ENCODE results near the gene FKBP2. TPM values are rescaled to one million over a fixed set of nuclear protein-coding genes. Genes with fewer than 3 reads are reported as not detected.

FKBP2 gene
- total and polyA plus RNA-seq, 2 of the 13 experiments (the other 11 are each of a cell fraction or from before 2014, with no cell fraction given), result 30.1 to 53.3 TPM

GRCh38 chr11:64268893-64269539 is 28.1 kb downstream of the FKBP2 start (continued):
- TF ChIP-seq ZBTB39 (CRISPR knock-in tag; IDR thresholded peaks at IDR 0.05), result no peak
- no peak for TF ChIP-seq TP53 (CRISPR knock-in tag; conservative IDR thresholded peaks at IDR 0.05)
- 0 out of 2 replicates have a peak, but pooled peaks have one; percentile 5 for TF ChIP-seq DR1 (CRISPR knock-in tag; IDR thresholded peaks at IDR 0.05)
- TF ChIP-seq MXI1 (IDR thresholded peaks at IDR 0.05; ENCODE audit: borderline replicate concordance, low read depth, low read length), result no peak
- no peak for TF ChIP-seq ZNF652 (CRISPR knock-in tag; IDR thresholded peaks at IDR 0.05; ENCODE audit: borderline replicate concordance, low read depth)
- no peak for TF ChIP-seq PAXIP1 (CRISPR knock-in tag; conservative IDR thresholded peaks at IDR 0.05)
- TF ChIP-seq ZSCAN9 (CRISPR knock-in tag; IDR thresholded peaks at IDR 0.05; ENCODE audit: borderline replicate concordance), result peak; percentile 12; the same call in 1 of the 2 replicates
- TF ChIP-seq ZSCAN22 (CRISPR knock-in tag; IDR thresholded peaks at IDR 0.05), result no peak
- TF ChIP-seq ZNF672 (CRISPR knock-in tag; IDR thresholded peaks at IDR 0.05), result no peak
- TF ChIP-seq ZNF234 (CRISPR knock-in tag; conservative IDR thresholded peaks at IDR 0.05), result 0 out of 2 replicates have a peak, but pooled peaks have one; percentile 19
- no peak for TF ChIP-seq STAG1 (CRISPR knock-in tag; IDR thresholded peaks at IDR 0.05)
- TF ChIP-seq ZNF264 (CRISPR knock-in tag; IDR thresholded peaks at IDR 0.05), result no peak
- TF ChIP-seq ETV6 (CRISPR knock-in tag; conservative IDR thresholded peaks at IDR 0.05), result 0 out of 2 replicates have a peak, but pooled peaks have one; percentile 18
- no peak for TF ChIP-seq ZSCAN29 (CRISPR knock-in tag; conservative IDR thresholded peaks at IDR 0.05)
- TF ChIP-seq ZIK1 (CRISPR knock-in tag; IDR thresholded peaks at IDR 0.05; ENCODE audit: borderline replicate concordance, low read depth), result no peak
- TF ChIP-seq MLX (CRISPR knock-in tag; IDR thresholded peaks at IDR 0.05), result no peak
- no peak for TF ChIP-seq TBX2 (CRISPR knock-in tag; IDR thresholded peaks at IDR 0.05; ENCODE audit: borderline replicate concordance)
- TF ChIP-seq ZNF550 (CRISPR knock-in tag; IDR thresholded peaks at IDR 0.05; ENCODE audit: borderline replicate concordance), result no peak
- TF ChIP-seq, protein P1, sequence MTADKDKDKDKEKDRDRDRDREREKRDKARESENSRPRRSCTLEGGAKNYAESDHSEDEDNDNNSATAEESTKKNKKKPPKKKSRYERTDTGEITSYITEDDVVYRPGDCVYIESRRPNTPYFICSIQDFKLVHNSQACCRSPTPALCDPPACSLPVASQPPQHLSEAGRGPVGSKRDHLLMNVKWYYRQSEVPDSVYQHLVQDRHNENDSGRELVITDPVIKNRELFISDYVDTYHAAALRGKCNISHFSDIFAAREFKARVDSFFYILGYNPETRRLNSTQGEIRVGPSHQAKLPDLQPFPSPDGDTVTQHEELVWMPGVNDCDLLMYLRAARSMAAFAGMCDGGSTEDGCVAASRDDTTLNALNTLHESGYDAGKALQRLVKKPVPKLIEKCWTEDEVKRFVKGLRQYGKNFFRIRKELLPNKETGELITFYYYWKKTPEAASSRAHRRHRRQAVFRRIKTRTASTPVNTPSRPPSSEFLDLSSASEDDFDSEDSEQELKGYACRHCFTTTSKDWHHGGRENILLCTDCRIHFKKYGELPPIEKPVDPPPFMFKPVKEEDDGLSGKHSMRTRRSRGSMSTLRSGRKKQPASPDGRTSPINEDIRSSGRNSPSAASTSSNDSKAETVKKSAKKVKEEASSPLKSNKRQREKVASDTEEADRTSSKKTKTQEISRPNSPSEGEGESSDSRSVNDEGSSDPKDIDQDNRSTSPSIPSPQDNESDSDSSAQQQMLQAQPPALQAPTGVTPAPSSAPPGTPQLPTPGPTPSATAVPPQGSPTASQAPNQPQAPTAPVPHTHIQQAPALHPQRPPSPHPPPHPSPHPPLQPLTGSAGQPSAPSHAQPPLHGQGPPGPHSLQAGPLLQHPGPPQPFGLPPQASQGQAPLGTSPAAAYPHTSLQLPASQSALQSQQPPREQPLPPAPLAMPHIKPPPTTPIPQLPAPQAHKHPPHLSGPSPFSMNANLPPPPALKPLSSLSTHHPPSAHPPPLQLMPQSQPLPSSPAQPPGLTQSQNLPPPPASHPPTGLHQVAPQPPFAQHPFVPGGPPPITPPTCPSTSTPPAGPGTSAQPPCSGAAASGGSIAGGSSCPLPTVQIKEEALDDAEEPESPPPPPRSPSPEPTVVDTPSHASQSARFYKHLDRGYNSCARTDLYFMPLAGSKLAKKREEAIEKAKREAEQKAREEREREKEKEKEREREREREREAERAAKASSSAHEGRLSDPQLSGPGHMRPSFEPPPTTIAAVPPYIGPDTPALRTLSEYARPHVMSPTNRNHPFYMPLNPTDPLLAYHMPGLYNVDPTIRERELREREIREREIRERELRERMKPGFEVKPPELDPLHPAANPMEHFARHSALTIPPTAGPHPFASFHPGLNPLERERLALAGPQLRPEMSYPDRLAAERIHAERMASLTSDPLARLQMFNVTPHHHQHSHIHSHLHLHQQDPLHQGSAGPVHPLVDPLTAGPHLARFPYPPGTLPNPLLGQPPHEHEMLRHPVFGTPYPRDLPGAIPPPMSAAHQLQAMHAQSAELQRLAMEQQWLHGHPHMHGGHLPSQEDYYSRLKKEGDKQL (CRISPR knock-in tag; IDR thresholded peaks at IDR 0.05; ENCODE audit: low read depth), result no peak

Data from HepG2 (cell line).